HG02973 (cell line): ENCODE data around the gene NOP53.
"Not testable (repeated sequence)": the region's sequence is repeated elsewhere in the genome, so short reads cannot be mapped to it uniquely, and the experiment has no call there.

Experiments used
- ATAC-seq: cut with Tn5 transposase; IDR thresholded peaks from one replicate; pipeline ENCODE4 v1.9.1; 2021; ENCODE audit warnings: moderate library complexity; ENCODE audit not compliant: unreplicated experiment

Gene NOP53

DNA sequence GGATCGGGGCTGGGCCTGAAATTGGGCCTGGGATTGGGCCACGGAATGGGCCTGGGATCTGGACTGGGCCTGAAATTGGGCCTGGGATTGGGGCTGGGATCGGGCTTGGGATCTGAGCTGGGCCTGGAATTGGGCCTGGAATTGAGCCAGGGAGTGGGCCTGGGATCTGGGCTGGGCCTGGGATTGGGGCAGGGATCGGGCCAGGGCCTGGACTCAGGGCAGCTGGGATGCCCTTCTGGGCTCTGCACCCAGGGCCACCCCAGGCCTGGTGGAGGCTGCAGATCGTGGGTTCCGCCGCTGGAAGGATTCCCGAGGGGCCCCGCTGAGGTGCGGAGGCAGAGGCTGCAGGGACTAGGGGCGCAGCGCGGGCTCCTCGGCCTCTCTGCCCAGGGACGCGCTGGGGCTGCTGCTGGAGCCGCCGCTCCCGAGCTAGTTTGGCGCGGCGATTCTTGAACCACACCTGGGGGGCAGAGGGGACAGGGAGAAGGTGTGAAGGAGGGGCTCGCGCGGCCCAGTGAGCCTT, 57.2 kb downstream of the NOP53 start:
- ATAC-seq: no peak

DNA sequence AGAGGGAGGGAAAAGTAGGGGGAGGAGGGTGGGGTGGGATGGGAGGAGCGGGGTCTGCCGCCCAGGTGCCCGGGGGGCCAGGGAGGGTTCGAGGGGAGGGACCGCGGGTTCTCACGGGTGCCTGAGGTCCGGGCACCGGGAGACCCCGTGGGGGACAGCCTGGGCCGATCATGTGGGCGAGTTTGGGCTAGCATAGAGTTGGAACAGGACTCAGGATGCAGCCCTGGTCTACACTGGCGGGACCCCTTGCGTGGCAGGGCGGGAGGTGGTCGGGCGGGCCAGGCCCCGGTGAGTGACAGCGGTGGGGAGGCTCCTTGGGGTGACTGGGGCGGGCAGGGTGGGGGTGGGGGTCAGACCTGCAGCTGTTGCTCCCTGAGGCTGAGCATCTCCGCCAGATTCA, 57.8 kb downstream of the NOP53 start:
- ATAC-seq: not testable (repeated sequence)

DNA sequence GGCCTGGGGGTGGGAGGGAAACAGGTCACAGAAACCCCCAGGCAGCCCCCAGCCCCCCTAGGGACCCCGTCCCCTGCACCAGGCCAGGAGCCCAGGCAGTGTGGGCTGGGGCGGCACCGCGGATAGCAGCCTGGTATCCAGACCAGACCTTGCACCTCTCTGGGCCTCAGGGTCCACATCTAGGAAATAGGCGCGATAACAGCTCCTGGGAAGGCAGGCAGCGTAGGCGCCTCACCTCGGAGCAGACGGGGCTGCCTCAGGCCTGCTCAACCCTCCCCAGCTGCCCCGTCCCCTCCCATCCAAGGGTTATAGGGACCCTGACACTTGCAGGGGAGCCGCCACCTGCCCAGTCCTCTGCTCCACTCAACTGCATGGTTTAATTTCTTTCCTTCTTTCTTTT, 58.3 kb downstream of the NOP53 start:
- ATAC-seq: not testable (repeated sequence)

DNA sequence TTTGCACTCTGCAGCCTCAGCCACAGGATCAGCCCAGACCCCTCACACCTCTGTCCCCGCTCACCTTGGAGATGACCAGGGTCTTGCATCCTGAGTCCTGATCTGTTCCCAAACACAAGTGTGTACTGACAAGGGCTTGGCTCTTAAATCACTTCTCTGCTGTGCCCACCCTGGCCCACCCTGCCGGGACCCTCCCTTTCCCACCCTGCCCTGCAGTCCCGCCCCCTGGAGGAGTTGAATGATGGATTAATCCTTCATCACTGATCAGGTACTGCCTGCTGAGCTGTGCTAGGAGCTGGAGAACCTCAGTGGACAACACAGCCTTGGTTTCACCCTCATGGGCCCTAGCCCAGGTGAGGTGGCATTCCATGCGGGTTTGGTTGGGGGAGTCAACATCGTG, 59.1 kb downstream of the NOP53 start, which contains the start of gene TPRX1:
Gene TPRX1 (minus strand): TSS at position 101 of the 400 bp plus-strand sequence. CDS start 12 bp downstream, at position 89.
- not testable (repeated sequence) for ATAC-seq

DNA sequence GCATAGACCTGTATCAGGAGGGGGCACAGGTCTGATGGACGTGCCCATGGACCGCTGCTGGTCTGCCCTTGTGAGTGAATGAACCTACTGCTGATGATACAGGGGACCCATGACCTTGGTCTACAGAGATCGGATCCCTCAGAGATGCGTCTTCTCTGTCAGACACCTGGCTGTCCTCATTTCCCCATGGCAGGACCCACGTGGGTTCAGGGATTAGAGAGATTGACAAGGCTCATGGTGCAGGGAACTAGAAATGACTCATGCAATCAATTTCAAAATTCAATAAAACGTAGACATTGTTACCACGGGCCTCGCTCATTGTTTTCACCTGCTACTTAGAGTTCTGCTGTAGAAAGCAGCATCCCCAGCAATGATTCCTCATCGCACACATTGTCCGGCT, 60.0 kb downstream of the NOP53 start:
- no peak for ATAC-seq

DNA sequence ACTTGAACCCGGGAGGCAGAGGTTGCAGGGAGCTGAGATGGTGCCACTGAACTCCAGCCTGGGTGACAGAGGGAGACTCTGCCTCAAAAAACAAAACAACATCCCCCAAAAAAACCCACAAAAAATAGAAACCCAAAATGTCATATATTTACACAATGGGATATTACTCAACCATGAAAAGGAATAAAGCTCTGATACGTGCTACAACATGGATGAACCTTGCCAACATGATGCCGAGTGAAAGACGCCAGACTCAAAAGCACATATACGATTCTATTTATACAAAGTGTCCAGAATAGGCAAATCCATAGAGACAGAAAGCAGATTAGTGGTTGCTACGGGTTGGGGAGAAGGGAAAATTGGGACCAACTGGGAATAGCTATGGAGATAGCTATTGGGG, 61.1 kb downstream of the NOP53 start:
- ATAC-seq: no peak
